ENCODE data around the gene DNAJC18. TPM values are rescaled to one million over a fixed set of nuclear protein-coding genes. Genes with fewer than 3 reads are reported as not detected.

Gene DNAJC18
- total RNA-seq, 1 donor from 2014 or later: 6.6 TPM

DNA sequence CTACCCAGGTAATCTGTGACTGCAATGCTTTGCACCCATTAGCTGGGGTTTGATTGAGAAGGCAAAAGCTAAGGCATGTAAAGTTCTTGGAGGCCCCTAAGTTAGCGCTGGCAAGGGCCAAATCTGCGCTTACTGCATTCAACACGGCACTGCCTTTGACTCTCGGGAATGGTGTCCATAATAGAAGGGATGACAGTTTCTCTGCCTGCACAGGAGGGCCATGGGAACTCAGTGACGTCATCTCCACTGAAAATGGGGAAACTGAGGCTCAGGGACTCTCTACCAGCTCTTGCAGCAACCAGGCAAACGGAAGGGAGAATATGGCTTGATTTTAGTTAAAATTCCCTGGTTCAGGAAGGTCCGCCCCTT lies 35.9 kb downstream of the DNAJC18 start:
- no peak for DNase-seq

GRCh38 chr5:139402561-139403158 lies 36.7 kb downstream of the DNAJC18 start:
- no peak for DNase-seq

DNA sequence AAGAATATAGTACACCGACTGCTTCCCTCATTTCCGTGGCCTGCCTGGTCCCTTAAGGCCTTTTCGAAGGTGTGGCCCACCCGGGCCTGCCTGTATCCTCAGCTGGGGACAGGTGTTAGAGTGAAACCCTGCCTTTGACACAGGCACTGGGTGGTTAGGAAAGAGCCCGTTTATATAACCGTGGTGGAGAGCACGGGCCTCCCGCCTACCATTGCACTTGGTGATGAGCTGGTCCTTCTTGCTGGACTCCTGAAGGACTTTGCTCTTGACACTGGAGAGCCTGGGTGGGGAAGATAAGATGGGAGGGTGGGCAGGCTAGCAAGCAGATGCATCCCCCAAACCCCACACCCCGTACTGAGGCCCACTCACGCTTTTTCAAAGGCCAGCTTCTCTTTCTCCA lies 37.8 kb downstream of the DNAJC18 start:
- DNase-seq: no peak

- no peak for DNase-seq
These were observed 39.7 kb downstream of the DNAJC18 start for GRCh38 chr5:139399501-139400121.

DNA sequence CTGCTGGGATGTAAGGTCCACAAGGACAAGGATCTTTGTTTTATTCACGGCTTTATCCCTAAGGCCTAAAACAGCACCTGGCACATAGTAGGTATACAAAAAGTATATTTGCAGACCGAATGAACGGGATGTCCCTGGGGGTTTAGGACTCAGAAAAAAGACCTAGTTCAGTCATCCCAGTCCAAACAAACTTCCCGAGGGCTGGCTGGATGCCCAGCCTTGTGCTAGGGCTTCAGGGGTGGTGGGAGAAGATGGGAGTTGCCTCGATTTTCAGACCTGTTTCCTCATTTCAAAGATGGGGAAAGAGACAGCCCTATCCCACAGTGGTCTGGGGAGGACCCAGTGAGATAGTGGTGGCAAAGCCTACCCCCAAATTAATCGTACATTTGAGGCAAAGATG lies 41.4 kb downstream of the DNAJC18 start:
- no peak for DNase-seq

DNA sequence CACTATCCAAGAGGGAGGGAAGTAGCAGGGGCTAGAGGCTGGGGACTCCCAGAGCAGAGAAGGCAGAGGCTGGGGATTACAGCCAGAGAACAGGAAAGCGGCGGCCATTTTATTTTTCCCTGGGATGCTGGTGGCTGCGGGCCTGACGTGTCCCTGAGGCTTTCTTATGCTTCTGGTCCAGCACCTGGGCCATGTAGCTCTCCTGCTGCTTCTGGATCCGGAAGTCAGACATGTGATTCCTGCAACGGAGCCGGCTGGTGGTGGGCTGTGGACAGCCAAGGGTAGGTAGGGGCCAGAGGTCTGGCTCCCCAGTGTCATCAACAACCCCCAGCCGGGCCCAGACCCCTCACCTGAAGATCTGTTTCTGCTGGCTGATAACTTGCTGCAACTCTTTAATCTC lies 42.6 kb downstream of the DNAJC18 start:
- DNase-seq: no peak

DNA sequence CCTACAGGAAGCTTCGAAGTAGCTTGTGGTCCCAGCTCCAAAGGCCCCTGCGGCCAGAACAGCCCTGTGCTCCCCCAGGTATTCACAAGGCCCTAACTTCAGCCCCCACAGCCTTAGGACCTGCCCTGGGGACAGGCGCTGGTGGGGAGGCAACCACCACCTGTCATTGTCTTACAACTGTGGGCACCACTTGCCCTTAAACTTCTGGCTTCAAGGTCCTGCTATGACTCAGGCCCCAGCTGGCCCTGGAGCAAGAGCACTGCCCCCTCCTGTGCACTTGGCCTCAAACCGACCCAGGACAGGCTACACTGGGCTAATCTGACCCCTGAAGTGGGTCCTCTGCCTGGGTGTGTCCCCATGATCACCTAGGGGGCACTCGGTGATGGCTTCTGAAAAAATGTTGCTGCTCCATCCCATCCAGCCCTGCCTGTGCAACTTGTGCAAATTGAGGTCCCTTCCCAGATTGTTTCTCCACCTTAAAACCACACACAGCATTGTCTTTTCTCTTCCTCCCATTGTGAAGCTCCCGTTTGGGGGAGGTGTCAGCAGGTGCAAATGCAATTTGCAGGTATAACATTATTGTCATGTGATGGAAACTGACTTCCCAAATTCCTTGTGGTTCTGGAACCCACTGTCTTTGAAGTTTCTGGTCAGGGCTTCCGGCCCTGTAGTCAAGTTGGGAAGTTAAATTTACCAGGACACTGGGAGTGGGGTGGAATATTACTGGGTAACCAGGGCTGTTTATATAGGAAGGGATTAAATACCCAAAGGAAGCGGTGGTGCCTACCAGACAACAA lies 43.3 kb downstream of the DNAJC18 start:
- DNase-seq: no peak

DNA sequence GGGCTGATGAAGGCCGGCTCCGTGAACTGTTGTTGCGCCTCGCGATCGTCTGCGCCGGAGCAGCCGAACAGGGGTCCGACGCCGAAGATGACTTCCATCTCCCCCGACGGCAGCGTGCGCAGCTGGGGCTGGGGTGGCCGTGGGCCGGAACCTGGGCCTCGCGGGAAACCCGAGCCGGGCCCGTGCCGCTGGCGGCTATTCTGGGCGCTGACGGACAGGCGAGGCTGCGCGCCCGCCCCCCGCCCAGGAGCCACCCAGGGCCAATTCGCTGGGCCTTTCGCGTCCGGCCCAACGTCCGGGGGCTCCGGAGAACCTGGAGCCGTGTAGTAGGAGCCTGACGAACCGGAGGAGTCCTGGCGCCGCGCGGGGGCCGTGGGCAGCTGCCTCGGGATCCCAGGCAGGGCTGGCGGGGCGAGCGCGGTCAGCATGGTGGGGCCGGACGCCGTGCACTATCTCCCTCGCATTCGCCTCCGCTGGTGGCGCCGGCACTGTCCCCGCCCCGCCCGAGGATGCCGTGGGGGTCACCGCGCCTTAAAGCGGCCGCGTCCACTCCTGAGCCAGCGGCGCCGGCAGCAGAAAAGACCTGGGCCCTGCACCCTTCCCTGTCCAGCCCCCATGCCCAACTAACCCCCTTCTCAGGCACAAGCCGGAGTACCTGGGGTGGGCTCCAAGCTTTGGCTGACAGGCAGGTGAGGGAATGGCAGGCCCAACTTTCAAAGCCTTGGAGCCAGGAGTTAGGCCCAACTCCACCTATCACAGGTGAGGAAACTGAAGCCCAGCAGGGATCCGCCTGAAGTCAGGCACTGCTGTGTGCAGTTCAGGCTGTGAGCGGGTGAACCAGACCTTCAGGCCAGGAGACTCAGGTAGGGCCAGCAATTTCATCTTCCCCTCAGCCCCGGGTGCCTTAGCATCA lies 44.4 kb downstream of the DNAJC18 start, which contains the start of gene PROB1:
Gene PROB1, minus strand, starts transcription at position 451 of the 913 bp plus-strand sequence. Its CDS starts 23 bp downstream, at position 428.
- DNase-seq: no peak

DNA sequence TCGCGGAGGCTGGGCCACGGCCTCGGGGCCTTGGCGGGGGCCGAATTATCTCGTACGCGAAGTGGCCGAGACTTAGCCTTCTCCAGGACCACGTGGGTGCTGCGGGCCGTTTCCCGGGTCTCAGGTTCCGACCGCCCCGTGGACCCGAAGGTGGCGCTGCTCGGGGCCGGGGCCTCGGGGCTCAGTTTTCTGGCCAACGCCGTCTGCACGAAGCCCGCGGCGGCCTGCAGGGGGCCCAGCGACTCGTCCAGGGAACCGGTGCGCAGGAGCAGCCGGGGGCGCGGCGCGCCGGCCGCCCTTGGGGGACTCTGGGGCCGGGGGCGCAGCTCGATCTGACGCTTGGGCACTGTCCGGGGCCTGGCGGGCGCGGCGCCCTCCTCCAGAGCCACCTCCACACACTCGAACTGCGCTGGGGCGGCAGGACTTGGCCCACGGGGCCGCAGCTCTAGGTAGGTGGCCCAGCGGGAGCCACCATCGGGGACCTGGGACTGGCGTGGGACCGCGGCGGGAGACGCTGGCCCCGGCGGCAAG lies 45.1 kb downstream of the DNAJC18 start:
- DNase-seq: no peak

DNA sequence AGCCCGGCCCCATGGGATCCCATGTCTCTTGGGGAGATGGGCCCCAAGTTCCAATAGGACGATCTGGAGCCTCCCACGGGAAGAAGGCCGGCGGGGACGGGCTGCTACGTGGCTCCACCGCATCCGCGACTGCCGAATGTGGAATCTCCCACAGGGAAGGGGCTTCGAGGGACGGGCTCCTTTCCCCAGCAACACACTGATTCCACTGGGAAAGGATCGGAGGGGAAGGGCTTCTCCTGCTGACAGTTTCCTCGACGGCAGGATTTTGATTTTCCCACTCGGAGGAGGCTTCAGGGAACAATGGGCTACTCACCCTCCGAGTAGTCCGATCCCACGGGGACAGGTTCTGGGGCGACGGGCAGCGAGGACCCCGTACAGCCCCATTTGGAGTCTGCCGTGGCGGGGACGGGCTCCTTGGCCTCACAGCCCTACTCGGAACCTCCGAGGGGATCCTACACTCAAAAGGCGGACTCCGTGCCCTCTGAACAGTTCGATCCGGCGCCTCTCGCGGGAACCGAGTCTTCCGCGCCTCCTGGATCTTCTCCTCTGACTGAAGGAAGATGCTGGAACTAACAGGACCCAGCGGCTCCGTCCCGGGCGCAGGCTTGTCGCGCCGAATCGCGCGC lies 45.7 kb downstream of the DNAJC18 start:
- no peak for DNase-seq

DNA sequence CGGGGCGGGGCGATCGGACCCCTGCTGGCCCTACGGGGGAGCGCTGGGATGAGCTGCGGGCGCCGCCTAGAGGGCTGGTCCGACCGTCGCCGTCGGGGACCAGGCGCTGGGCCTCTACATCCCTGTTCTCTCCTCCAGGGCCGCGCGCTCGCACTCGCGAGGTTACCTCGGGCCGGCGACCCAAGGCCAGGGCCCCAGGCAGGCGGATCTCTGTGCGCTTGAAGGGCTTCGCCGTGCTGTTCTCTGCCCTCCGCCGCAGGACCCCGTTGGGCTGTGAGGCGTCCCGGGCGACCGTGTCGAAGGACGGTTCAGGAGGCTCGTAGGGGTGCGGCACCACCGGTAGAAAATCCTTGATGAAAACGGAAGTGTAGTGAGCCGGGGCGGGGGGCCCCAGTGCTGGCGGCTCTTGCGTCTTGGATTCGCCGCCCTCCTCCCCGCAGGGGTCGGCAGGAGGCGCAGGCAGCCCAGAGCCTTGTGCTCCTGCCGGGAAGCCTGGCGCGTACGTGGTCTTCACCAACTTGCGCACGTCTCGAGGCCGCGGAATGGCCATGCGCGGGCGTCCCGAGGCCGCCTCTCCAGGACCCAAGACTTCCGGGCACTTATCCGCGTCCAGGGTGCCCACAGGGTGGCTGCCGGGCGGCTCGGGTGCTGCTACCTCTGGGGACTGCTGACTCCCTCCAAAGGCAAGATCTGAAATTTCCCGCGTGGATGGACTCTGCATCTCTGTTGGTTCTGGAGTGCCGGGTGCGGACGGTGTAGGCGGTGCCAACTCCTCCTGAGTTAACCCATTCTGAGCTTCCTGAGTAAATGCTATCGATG lies 46.4 kb downstream of the DNAJC18 start:
- DNase-seq: no peak

- DNase-seq: no peak
These were observed 47.0 kb downstream of the DNAJC18 start for GRCh38 chr5:139392324-139392677.

- DNase-seq: no peak
These were observed 47.6 kb downstream of the DNAJC18 start for GRCh38 chr5:139391570-139392323.

GRCh38 chr5:139390639-139391569 lies 48.4 kb downstream of the DNAJC18 start:
- no peak for DNase-seq

GRCh38 chr5:139389701-139390638 lies 49.4 kb downstream of the DNAJC18 start, which contains the start of gene MZB1:
Gene MZB1, minus strand, starts transcription at chr5:139389913. Its CDS starts 57 bp downstream, at chr5:139389856.
- DNase-seq: no peak

DNA sequence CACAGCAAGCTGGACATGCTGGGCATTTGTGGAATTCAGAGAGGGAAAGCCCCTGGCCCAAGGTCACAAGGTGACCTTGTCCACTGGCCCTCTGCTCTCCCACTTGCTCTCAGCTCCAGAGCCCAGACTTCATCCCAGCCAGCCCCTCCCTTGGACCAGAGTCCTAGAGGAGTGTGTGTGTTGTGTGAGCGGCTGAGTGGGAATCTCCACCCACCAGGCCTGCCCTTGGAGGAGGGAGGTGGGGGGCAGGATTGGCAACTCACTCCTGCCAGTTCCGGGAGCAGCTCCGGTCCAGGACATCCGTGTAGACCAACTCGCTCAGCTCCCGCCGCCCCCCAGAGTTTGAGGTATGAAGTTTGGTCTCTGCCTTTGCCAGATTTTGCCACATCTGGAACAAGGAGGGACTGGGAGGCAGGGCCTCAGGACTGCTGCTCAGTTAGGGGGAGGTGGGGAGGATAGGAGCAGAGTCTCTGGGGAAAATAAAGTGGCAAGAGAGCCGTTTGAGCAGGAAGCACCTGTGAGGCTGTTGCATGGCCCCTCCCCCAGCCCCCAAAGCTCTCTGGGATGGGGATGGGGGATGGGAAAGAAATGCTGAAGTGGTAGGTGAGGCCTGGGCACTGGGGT lies 51.0 kb downstream of the DNAJC18 start:
- DNase-seq: no peak

GRCh38 chr5:139387611-139388197 lies 51.6 kb downstream of the DNAJC18 start:
- DNase-seq: no peak
